NCI-H226 (cell line): ENCODE measurements around the gene PRAMEF5.
"Not testable (repeated sequence)": the region's sequence is repeated elsewhere in the genome, so short reads cannot be mapped to it uniquely, and the experiment has no call there.

Source experiments
- DNase-seq: peaks from one replicate; pipeline ENCODE4 v3.0.0-alpha.2; 2015

Gene PRAMEF5

GRCh38 chr1:13279617-13280016 lies 25.6 kb downstream of the PRAMEF5 start:
- not testable (repeated sequence) for DNase-seq

GRCh38 chr1:13285037-13285436 lies 31.0 kb downstream of the PRAMEF5 start, which contains the start of gene PRAMEF8:
Gene PRAMEF8, minus strand, starts transcription at chr1:13285137. Its CDS starts 1,046 bp downstream, at chr1:13284091.
- not testable (repeated sequence) for DNase-seq

- not testable (repeated sequence) for DNase-seq
These were observed 35.0 kb downstream of the PRAMEF5 start for GRCh38 chr1:13289030-13289429.

- DNase-seq: not testable (repeated sequence)
These were observed 43.4 kb downstream of the PRAMEF5 start for GRCh38 chr1:13297216-13297931.

- DNase-seq: not testable (repeated sequence)
These were observed 44.7 kb downstream of the PRAMEF5 start for GRCh38 chr1:13298699-13299098.

- not testable (repeated sequence) for DNase-seq
These were observed 48.2 kb downstream of the PRAMEF5 start for GRCh38 chr1:13302197-13302596.

- DNase-seq: not testable (repeated sequence)
These were observed 49.2 kb downstream of the PRAMEF5 start, which contains the start of gene PRAMEF33 for GRCh38 chr1:13303239-13303638. Gene PRAMEF33, plus strand, starts transcription at chr1:13303539. Its CDS starts 2,416 bp downstream, at chr1:13305955.
